ENCODE data around the gene SP5. TPM values are rescaled to one million over a fixed set of nuclear protein-coding genes. Genes with fewer than 3 reads are reported as not detected.
"Not testable (repeated sequence)": the region's sequence is repeated elsewhere in the genome, so short reads cannot be mapped to it uniquely, and the experiment has no call there.

The SP5 gene
- total and polyA plus RNA-seq, 5 donors from 2014 or later: not detected

DNA sequence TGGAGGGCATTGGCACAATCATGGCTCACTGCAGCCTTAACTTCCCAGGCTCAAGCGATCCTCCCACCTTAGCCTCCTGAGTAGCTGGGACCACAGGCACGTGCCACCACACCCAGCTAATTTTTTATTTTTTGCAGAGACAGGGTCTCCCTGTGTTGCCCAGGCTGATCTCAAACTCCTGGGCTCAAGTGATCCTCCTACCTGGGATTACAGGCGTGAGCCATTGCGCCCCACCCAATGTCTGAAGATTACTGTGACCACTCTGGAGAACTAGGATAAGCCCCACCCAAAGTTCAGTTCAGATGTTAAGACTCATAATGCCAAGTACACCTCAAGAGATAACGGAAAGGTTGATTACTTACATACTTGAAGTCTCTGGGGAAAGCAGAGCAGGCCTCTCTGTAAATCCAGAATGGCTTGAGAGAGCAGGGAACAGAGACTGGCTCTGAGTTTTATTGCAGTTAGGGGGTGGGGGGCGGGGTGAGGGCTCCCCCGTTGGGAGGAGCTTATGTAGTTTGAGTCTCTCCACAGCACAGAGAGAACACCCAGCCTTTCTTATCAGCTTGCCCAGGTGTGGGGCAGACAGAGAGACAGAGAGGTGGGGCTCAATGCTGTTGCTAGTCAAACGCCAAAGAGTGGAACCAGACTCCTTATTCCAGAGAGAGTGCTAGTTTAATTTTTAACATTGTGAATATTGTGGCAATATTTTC lies 28.5 kb downstream of the SP5 start:
- H3K27ac Mint-ChIP-seq: no peak overlapping the region
- peaks cover 3% of the 10 kb centered on the region for H3K27me3 ChIP-seq (ENCODE audit: control insufficient read depth, insufficient read depth, low read length)
- no peaks in the 10 kb centered on the region for H3K9me3 ChIP-seq (ENCODE audit: control insufficient read depth in 2 of 2, low read length in 2 of 2)
- DNase-seq (no peak), ATAC-seq (ENCODE audit: low read depth in 2 of 2) (no peak)
- peaks cover 13% of the 10 kb centered on the region for H3K27me3 Mint-ChIP-seq
- peaks cover 0 to 5% (median 0%) of the 10 kb centered on the region in 7 donors for H3K9me3 Mint-ChIP-seq
- no peak overlapping the region for H3K27ac ChIP-seq (ENCODE audit: insufficient read depth, low read length, poor library complexity, severe bottlenecking)
- no peaks in the 10 kb centered on the region for H3K36me3 Mint-ChIP-seq
- H3K36me3 ChIP-seq (ENCODE audit: control insufficient read depth, insufficient read depth, low read length): no peaks in the 10 kb centered on the region
- no peaks in the 10 kb centered on the region for H3K4me1 ChIP-seq (ENCODE audit: control insufficient read depth, insufficient read depth, low read length, poor library complexity, severe bottlenecking)
- no peak overlapping the region for H3K4me3 ChIP-seq (ENCODE audit: low read depth, low read length)
- no peaks in the 10 kb centered on the region for H3K4me1 Mint-ChIP-seq
- H3K4me3 Mint-ChIP-seq: no peak overlapping the region

GRCh38 chr2:170744248-170745002 lies 29.3 kb downstream of the SP5 start:
- no peaks in the 10 kb centered on the region for H3K36me3 ChIP-seq (ENCODE audit: control insufficient read depth, insufficient read depth, low read length)
- Mint-ChIP-seq H3K9me3 (peaks cover 0 to 5% (median 0%) of the 10 kb centered on the region in 7 donors), H3K36me3 (no peaks in the 10 kb centered on the region), H3K4me3 (no peak overlapping the region), H3K27ac (no peak overlapping the region), H3K4me1 (no peaks in the 10 kb centered on the region), H3K27me3 (peaks cover 19% of the 10 kb centered on the region)
- H3K4me3 ChIP-seq (ENCODE audit: low read depth, low read length): no peak overlapping the region
- ATAC-seq (ENCODE audit: low read depth in 2 of 2): no peak
- peaks cover 3% of the 10 kb centered on the region for H3K27me3 ChIP-seq (ENCODE audit: control insufficient read depth, insufficient read depth, low read length)
- H3K9me3 ChIP-seq (ENCODE audit: control insufficient read depth in 2 of 2, low read length in 2 of 2): no peaks in the 10 kb centered on the region
- H3K27ac ChIP-seq (ENCODE audit: insufficient read depth, low read length, poor library complexity, severe bottlenecking): no peak overlapping the region
- H3K4me1 ChIP-seq (ENCODE audit: control insufficient read depth, insufficient read depth, low read length, poor library complexity, severe bottlenecking): no peaks in the 10 kb centered on the region
- DNase-seq: no peak

GRCh38 chr2:170745305-170745704 lies 30.2 kb downstream of the SP5 start:
- H3K36me3 ChIP-seq (ENCODE audit: control insufficient read depth, insufficient read depth, low read length): no peaks in the 10 kb centered on the region
- Mint-ChIP-seq H3K27me3 (peaks cover 25% of the 10 kb centered on the region), H3K9me3 (peaks cover 0 to 2% (median 0%) of the 10 kb centered on the region in 7 donors), H3K4me1 (no peaks in the 10 kb centered on the region), H3K36me3 (no peaks in the 10 kb centered on the region), H3K27ac (no peak overlapping the region), H3K4me3 (no peak overlapping the region)
- H3K27ac ChIP-seq (ENCODE audit: insufficient read depth, low read length, poor library complexity, severe bottlenecking): no peak overlapping the region
- H3K4me3 ChIP-seq (ENCODE audit: low read depth, low read length): no peak overlapping the region
- no peaks in the 10 kb centered on the region for H3K9me3 ChIP-seq (ENCODE audit: control insufficient read depth in 2 of 2, low read length in 2 of 2)
- no peaks in the 10 kb centered on the region for H3K4me1 ChIP-seq (ENCODE audit: control insufficient read depth, insufficient read depth, low read length, poor library complexity, severe bottlenecking)
- no peak for ATAC-seq (ENCODE audit: low read depth in 2 of 2)
- no peak for DNase-seq
- H3K27me3 ChIP-seq (ENCODE audit: control insufficient read depth, insufficient read depth, low read length): peaks cover 3% of the 10 kb centered on the region

- DNase-seq (no peak), ATAC-seq (ENCODE audit: low read depth in 2 of 2) (no peak)
- no peaks in the 10 kb centered on the region for H3K4me1 ChIP-seq (ENCODE audit: control insufficient read depth, insufficient read depth, low read length, poor library complexity, severe bottlenecking)
- H3K36me3 Mint-ChIP-seq: no peaks in the 10 kb centered on the region
- no peaks in the 10 kb centered on the region for H3K36me3 ChIP-seq (ENCODE audit: control insufficient read depth, insufficient read depth, low read length)
- peaks cover 3% of the 10 kb centered on the region for H3K27me3 ChIP-seq (ENCODE audit: control insufficient read depth, insufficient read depth, low read length)
- H3K4me3 ChIP-seq (ENCODE audit: low read depth, low read length): no peak overlapping the region
- H3K27me3 Mint-ChIP-seq: peaks cover 39% of the 10 kb centered on the region
- H3K4me3 Mint-ChIP-seq: no peak overlapping the region
- H3K27ac ChIP-seq (ENCODE audit: insufficient read depth, low read length, poor library complexity, severe bottlenecking): no peak overlapping the region
- no peaks in the 10 kb centered on the region for H3K4me1 Mint-ChIP-seq
- H3K9me3 Mint-ChIP-seq: peaks cover 0 to 7% (median 0%) of the 10 kb centered on the region in 7 donors
- H3K9me3 ChIP-seq (ENCODE audit: control insufficient read depth in 2 of 2, low read length in 2 of 2): no peaks in the 10 kb centered on the region
- no peak overlapping the region for H3K27ac Mint-ChIP-seq
Observed at GRCh38 chr2:170747921-170748320, 32.8 kb downstream of the SP5 start.

- DNase-seq; H3K36me3 Mint-ChIP-seq; H3K36me3 ChIP-seq (ENCODE audit: control insufficient read depth, insufficient read depth, low read length); H3K4me3 Mint-ChIP-seq; H3K27me3 ChIP-seq (ENCODE audit: control insufficient read depth, insufficient read depth, low read length); ATAC-seq (ENCODE audit: low read depth in 2 of 2); H3K9me3 ChIP-seq (ENCODE audit: control insufficient read depth in 2 of 2, low read length in 2 of 2); H3K27ac Mint-ChIP-seq; H3K4me3 ChIP-seq (ENCODE audit: low read depth, low read length); H3K9me3 Mint-ChIP-seq; H3K27ac ChIP-seq (ENCODE audit: insufficient read depth, low read length, poor library complexity, severe bottlenecking); H3K4me1 Mint-ChIP-seq; H3K4me1 ChIP-seq (ENCODE audit: control insufficient read depth, insufficient read depth, low read length, poor library complexity, severe bottlenecking): not testable (repeated sequence)
- peaks cover 44% of the 10 kb centered on the region for H3K27me3 Mint-ChIP-seq
Observed at GRCh38 chr2:170751555-170751954, 36.4 kb downstream of the SP5 start.

GRCh38 chr2:170761572-170761971 lies 46.4 kb downstream of the SP5 start:
- H3K9me3 ChIP-seq (ENCODE audit: control insufficient read depth in 2 of 2, low read length in 2 of 2): no peaks in the 10 kb centered on the region
- no peak overlapping the region for H3K4me3 Mint-ChIP-seq
- peaks cover 0 to 2% (median 0%) of the 10 kb centered on the region in 7 donors for H3K9me3 Mint-ChIP-seq
- H3K27ac Mint-ChIP-seq: no peak overlapping the region
- no peak for ATAC-seq (ENCODE audit: low read depth in 2 of 2)
- no peak overlapping the region for H3K27ac ChIP-seq (ENCODE audit: insufficient read depth, low read length, poor library complexity, severe bottlenecking)
- H3K4me1 ChIP-seq (ENCODE audit: control insufficient read depth, insufficient read depth, low read length, poor library complexity, severe bottlenecking): no peaks in the 10 kb centered on the region
- no peaks in the 10 kb centered on the region for H3K27me3 ChIP-seq (ENCODE audit: control insufficient read depth, insufficient read depth, low read length)
- no peak for DNase-seq
- no peak overlapping the region for H3K4me3 ChIP-seq (ENCODE audit: low read depth, low read length)
- peaks cover 13% of the 10 kb centered on the region for H3K27me3 Mint-ChIP-seq
- H3K36me3 ChIP-seq (ENCODE audit: control insufficient read depth, insufficient read depth, low read length): no peaks in the 10 kb centered on the region
- H3K4me1 Mint-ChIP-seq: no peaks in the 10 kb centered on the region
- H3K36me3 Mint-ChIP-seq: no peaks in the 10 kb centered on the region

DNA sequence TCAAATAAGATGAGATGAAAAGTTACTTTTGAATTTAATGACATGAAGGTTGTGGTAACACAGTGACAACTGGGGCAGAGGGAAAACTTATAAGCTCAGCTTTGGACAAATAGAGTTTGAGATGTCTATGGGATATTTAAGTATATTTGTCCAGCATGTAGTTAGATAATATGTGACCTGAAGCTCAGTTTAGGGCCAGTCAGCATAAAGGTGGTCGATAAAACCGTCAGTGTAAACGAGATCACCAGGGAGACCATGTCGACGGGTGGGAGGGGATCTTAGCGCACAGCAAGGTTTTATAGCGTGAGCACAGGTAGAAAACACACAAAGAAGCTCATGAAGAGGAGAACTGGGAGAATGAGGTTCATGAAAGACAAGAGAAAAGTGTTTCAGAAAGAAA lies 47.6 kb downstream of the SP5 start:
- Histone ChIP-seq H3K27ac (ENCODE audit: insufficient read depth, low read length, poor library complexity, severe bottlenecking) (no peak overlapping the region), H3K9me3 (ENCODE audit: control insufficient read depth in 2 of 2, low read length in 2 of 2) (no peaks in the 10 kb centered on the region), H3K4me1 (ENCODE audit: control insufficient read depth, insufficient read depth, low read length, poor library complexity, severe bottlenecking) (no peaks in the 10 kb centered on the region), H3K4me3 (ENCODE audit: low read depth, low read length) (no peak overlapping the region), H3K27me3 (ENCODE audit: control insufficient read depth, insufficient read depth, low read length) (no peaks in the 10 kb centered on the region), H3K36me3 (ENCODE audit: control insufficient read depth, insufficient read depth, low read length) (no peaks in the 10 kb centered on the region)
- Mint-ChIP-seq H3K27ac (no peak overlapping the region), H3K9me3 (peaks cover 0 to 2% (median 0%) of the 10 kb centered on the region in 7 donors), H3K4me3 (no peak overlapping the region), H3K36me3 (no peaks in the 10 kb centered on the region), H3K27me3 (peaks cover 15% of the 10 kb centered on the region), H3K4me1 (no peaks in the 10 kb centered on the region)
- DNase-seq (no peak), ATAC-seq (ENCODE audit: low read depth in 2 of 2) (no peak)

DNA sequence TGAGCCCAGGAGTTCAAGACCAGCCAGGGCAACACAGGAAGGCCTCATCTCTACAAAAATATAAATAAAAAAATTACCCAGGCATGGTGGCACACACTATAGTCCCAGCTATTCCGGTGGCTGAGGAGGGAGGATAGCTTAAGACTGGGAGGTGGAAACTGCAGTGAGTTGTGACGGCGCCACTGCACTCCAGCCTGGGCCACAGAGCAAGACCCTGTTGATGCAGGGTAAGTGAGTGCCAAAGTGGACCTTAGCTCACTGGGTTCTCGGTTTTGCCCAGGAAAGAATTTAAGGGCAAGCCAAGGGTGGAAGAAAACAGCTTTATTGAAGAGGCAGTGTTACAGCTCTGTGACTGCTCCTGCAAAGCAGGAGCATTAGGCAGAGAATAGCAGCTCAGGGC lies 48.1 kb downstream of the SP5 start:
- no peak overlapping the region for H3K4me3 Mint-ChIP-seq
- Histone ChIP-seq H3K27me3 (ENCODE audit: control insufficient read depth, insufficient read depth, low read length) (peaks cover 3% of the 10 kb centered on the region), H3K36me3 (ENCODE audit: control insufficient read depth, insufficient read depth, low read length) (no peaks in the 10 kb centered on the region), H3K27ac (ENCODE audit: insufficient read depth, low read length, poor library complexity, severe bottlenecking) (no peak overlapping the region), H3K4me3 (ENCODE audit: low read depth, low read length) (no peak overlapping the region), H3K4me1 (ENCODE audit: control insufficient read depth, insufficient read depth, low read length, poor library complexity, severe bottlenecking) (no peaks in the 10 kb centered on the region), H3K9me3 (ENCODE audit: control insufficient read depth in 2 of 2, low read length in 2 of 2) (no peaks in the 10 kb centered on the region)
- DNase-seq (no peak), ATAC-seq (ENCODE audit: low read depth in 2 of 2) (no peak)
- H3K4me1 Mint-ChIP-seq: no peaks in the 10 kb centered on the region
- peaks cover 20% of the 10 kb centered on the region for H3K27me3 Mint-ChIP-seq
- H3K9me3 Mint-ChIP-seq: peaks cover 0 to 2% (median 0%) of the 10 kb centered on the region in 7 donors
- no peak overlapping the region for H3K27ac Mint-ChIP-seq
- no peaks in the 10 kb centered on the region for H3K36me3 Mint-ChIP-seq
